MM.1S (cell line): ENCODE results near the gene GIPR.

Experiments
- EZH2 ChIP-seq: fragments of 300-600 bp; sonication (generic); optimal IDR thresholded peaks from 2 replicates; pipeline ENCODE3; 2017; ENCODE audit warnings: low read depth, mild to moderate bottlenecking, antibody characterized with exemption, low read length, mixed read lengths
- TF ChIP-seq, protein P1 (sequence below): fragments of 300-600 bp; sonication (generic); IDR thresholded peaks from 2 replicates; pipeline ENCODE4 v1.5.1; 2016; ENCODE audit warnings: antibody characterized with exemption, low read length, mixed read lengths

DNA sequence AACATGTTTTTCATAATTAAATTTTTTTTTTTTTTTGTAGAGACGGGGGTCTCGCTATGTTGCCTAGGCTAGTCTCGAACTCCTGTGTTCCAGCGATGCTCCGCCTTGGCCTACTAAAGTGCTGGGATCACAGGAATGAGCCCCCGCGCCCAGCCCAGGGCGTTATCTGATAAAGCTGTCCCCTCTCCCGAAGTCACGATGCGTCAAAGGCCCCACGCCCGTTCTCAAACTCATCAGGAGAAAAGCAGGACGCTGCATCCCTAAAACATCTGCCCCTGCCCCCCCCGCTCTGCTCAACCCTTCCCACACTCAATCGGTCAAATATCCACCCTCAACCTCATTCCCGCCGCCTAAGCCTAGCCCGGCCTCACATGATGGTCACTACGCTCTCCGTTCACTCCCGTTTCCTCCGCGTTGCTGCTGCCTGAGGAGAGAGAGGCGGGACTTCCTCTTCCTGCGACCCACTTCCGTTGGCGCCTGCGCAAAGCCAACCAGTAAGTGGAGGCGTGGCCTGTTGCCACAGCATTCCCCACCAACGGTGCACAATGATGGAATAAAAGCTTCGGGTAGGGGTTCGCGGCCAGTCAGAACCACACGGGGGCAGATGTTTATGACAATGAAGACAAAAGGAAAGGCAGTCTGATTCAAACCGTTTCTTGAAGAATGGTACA is 23.6 kb downstream of the GIPR start, which contains the start of gene SNRPD2:
- TF ChIP-seq, protein P1, sequence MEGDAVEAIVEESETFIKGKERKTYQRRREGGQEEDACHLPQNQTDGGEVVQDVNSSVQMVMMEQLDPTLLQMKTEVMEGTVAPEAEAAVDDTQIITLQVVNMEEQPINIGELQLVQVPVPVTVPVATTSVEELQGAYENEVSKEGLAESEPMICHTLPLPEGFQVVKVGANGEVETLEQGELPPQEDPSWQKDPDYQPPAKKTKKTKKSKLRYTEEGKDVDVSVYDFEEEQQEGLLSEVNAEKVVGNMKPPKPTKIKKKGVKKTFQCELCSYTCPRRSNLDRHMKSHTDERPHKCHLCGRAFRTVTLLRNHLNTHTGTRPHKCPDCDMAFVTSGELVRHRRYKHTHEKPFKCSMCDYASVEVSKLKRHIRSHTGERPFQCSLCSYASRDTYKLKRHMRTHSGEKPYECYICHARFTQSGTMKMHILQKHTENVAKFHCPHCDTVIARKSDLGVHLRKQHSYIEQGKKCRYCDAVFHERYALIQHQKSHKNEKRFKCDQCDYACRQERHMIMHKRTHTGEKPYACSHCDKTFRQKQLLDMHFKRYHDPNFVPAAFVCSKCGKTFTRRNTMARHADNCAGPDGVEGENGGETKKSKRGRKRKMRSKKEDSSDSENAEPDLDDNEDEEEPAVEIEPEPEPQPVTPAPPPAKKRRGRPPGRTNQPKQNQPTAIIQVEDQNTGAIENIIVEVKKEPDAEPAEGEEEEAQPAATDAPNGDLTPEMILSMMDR: no peak
- TF ChIP-seq EZH2: no peak
